OCI-LY7 (cell line): Measurements from ENCODE around the gene SRRM4.

Source experiments
- EZH2phosphoT487 ChIP-seq: fragments of 200-600 bp; sonication (generic); IDR thresholded peaks from 2 replicates; pipeline ENCODE4 v1.6.1; 2018; ENCODE audit warnings: low read depth, borderline replicate concordance, mild to moderate bottlenecking, mixed run types, antibody characterized with exemption, low read length, moderate library complexity, mixed read lengths
- TF ChIP-seq, protein P1 (sequence below): fragments of 200-600 bp; sonication (generic); conservative IDR thresholded peaks from 2 replicates; pipeline ENCODE4 v1.5.1; 2014; ENCODE audit warnings: mild to moderate bottlenecking, antibody characterized with exemption, low read length, moderate library complexity, mixed read lengths

DNA sequence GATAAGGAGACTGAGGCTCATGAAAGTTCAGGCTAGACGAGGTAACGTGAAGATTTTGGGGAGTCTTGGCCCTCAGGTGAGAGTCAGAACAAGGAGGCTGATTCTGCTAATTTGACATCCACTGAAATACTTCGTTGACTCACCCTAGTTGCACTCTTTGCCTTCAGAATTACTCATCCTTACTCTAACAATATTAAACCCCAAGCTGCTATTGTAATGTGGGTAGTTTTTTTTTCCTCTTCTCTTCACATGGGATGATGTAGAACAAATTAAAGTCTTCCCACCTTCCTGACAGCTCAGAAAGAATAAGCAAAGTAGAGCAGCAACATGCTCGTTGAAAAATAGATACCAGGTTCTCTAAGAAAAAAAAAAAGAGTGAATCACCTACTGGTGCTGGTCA is 22.0 kb upstream of the SRRM4 start:
- TF ChIP-seq, protein P1, sequence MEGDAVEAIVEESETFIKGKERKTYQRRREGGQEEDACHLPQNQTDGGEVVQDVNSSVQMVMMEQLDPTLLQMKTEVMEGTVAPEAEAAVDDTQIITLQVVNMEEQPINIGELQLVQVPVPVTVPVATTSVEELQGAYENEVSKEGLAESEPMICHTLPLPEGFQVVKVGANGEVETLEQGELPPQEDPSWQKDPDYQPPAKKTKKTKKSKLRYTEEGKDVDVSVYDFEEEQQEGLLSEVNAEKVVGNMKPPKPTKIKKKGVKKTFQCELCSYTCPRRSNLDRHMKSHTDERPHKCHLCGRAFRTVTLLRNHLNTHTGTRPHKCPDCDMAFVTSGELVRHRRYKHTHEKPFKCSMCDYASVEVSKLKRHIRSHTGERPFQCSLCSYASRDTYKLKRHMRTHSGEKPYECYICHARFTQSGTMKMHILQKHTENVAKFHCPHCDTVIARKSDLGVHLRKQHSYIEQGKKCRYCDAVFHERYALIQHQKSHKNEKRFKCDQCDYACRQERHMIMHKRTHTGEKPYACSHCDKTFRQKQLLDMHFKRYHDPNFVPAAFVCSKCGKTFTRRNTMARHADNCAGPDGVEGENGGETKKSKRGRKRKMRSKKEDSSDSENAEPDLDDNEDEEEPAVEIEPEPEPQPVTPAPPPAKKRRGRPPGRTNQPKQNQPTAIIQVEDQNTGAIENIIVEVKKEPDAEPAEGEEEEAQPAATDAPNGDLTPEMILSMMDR: no peak
- TF ChIP-seq EZH2phosphoT487: no peak
